Heart right ventricle (tissue), 16 donors: ENCODE data around the gene PIP4K2B. TPM values are rescaled to one million over a fixed set of nuclear protein-coding genes. Genes with fewer than 3 reads are reported as not detected.
A peak's percentile ranks its signal among the peaks of the same experiment; 100 is the strongest.
"Not testable (repeated sequence)": the region's sequence is repeated elsewhere in the genome, so short reads cannot be mapped to it uniquely, and the experiment has no call there.

Experiments
- ATAC-seq, 8 donors: fragments of 200-7000 bp; cut with Tn5 transposase; one replicate each; pipeline ENCODE4 v1.9.1; 2020; ENCODE audit warnings: mild to moderate bottlenecking in 8 of 8, moderate library complexity in 8 of 8, moderate number of reproducible peaks in 1 of 8
- DNase-seq, 2 donors: peaks; one replicate each; pipeline ENCODE4 v3.0.0-alpha.2; 2020
- H3K27ac ChIP-seq, 10 donors: fragments of 200-600 bp; sonication (generic) in 2 of 10; one replicate each; pipeline versions ENCODE4 v1.5.0 to v1.8.0; 2020 to 2022; ENCODE audit warnings: mild to moderate bottlenecking in 3 of 10
- H3K27me3 ChIP-seq, 7 donors: fragments of 200-600 bp; one replicate each; pipeline ENCODE4 v1.8.0; 2021 to 2022; ENCODE audit warnings: mild to moderate bottlenecking in 2 of 7
- H3K36me3 ChIP-seq, 9 donors: fragments of 200-600 bp; sonication (generic) in 1 of 9; one replicate each; pipeline versions ENCODE4 v1.5.0 to v1.8.0; 2020 to 2022; ENCODE audit warnings: mild to moderate bottlenecking in 2 of 9
- H3K4me1 ChIP-seq, 9 donors: fragments of 200-600 bp; sonication (generic) in 1 of 9; one replicate each; pipeline versions ENCODE4 v1.5.0 to v1.8.0; 2020 to 2022; ENCODE audit warnings: mild to moderate bottlenecking in 4 of 9
- H3K4me3 ChIP-seq, 10 donors: fragments of 200-600 bp; sonication (generic) in 2 of 10; one replicate each; pipeline versions ENCODE4 v1.5.0 to v1.8.0; 2020 to 2022; ENCODE audit warnings: mild to moderate bottlenecking in 7 of 10, moderate library complexity in 2 of 10
- H3K9me3 ChIP-seq, 11 donors: fragments of 200-600 bp in 10 of 11; sonication (generic) in 2 of 11; one replicate each; pipeline versions ENCODE4 v1.5.0 to v1.8.0; 2013 to 2022; ENCODE audit warnings: mild to moderate bottlenecking in 2 of 11, control low read depth in 1 of 11, moderate library complexity in 1 of 11
- WGBS, 2 donors: extraction: QIAGEN DNeasy Blood & Tissue Kit; methylation state at CpG; one replicate each; pipeline ENCODE4 v1.1.7; 2013; ENCODE audit warnings: inconsistent platforms in 1 of 2; 5-methylcytosine and 5-hydroxymethylcytosine counted together
- intact Hi-C, 10 donors: fragments of 100-400 bp; cut with DNase I; formaldehyde crosslinking; loops; one replicate each; pipeline versions ENCODE4 v1.11.1 to v1.14.2; 2022
- polyA plus RNA-seq, 2 donors: library from polyadenylated mRNA; stranded (reverse); fragments of 200-250 nt; gene quantifications; one replicate each; pipeline ENCODE4 v1.2.3, GENCODE V29; 2013
- total RNA-seq, 10 donors: library from RNA; stranded (reverse); fragmentation: NEBNext Ultra II Directional in 3 of 10; extraction: Animal tissue kit (Norgen Biotek cat#: 25700) in 3 of 10; gene quantifications; one replicate each; pipeline versions ENCODE4 v1.2.1 to v1.2.4, GENCODE V29; 2021 to 2023
- TF ChIP-seq, protein P1 (sequence below), 9 donors: fragments of 200-600 bp; sonication (generic) in 2 of 9; IDR thresholded peaks; one replicate each; pipeline versions ENCODE4 v1.5.0 to v1.8.0; 2021 to 2022; ENCODE audit warnings: antibody characterized with exemption in 9 of 9, mild to moderate bottlenecking in 5 of 9, moderate library complexity in 1 of 9
- donor health status: Arrhythmogenic right ventricular cardiomyopathy.
- donor health status: ischemic (EF 13 %, LVEDD 7.1; RV severe dilation, severe dysfunction).
- donor health status: healthy with polysubstance abuse.
- donor health status: DM: no; HTN: yes; CAD: no.
- donor health status: DM: no; HTN: no; CAD: no.
- donor health status: ischemic (EF 25% LVEDD 6.9; RV normal size, moderate dysfunction).
- donor health status: ischemic (EF 25% LVEDD 5.7; RV mildly dilated, moderate dysfunction).
- donor health status: healthy.
- donor health status: DM: yes; HTN: yes; CAD: no.
- donor health status: Ischemic cardiomyopathy.
- donor health status: ischemic (EF 35%, LVEDD 5.7; RV mildly dilated, moderate dysfunction).
- donor health status: nonischemic (EF 11% LVEDD 7.7; RV severe dilation, severe dysfunction).
- donor health status: DM: yes; HTN: yes; CAD: no.
- donor health status: PGD.
- donor health status: ischemic (EF 29% LVEDD 5.4; RV normal size, mild dysfunction).
- donor health status: nonischemic (EF 23%, LVEDD 6.1; RV moderate dilation, normal function).

The PIP4K2B gene
- total and polyA plus RNA-seq, 12 donors: 15.3 to 51.9 (median 46.4) TPM

DNA sequence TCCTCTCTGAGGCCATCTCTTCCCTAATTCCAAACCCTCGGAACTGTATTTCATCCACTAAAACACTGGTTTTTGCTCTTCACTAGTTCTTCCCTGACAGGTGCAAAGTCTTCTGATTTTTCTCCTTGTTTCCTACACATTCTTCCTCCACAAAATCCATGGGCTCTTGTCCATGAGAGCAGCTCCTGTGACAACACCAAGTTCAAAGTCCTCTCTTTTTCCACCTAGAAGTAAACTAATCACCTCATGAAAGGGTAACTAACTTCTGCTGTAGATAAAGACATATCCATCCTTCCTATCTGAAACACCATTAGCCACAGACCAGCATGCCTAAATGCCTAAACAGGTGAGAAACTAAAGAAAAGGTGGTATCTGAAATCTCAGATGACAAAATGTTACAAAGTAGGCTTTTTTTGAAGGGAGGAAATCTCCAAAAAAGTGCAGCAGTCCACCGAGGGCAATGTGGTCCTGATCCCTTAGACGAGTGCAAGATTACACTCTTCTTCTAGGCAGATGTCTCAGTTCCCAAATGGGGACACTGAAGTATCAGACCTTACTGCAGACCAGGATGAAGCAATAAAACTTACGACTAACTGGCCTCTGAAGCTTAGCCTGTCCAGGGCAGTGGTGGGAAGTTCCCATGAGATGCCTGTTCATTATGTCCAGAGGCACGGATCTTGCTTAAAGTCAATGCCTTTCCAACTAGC, 2.8 kb downstream of the PIP4K2B start:
- peak overlapping the region in 1 of 10 donors; percentile 99 for H3K4me3 ChIP-seq
- TF ChIP-seq, protein P1, sequence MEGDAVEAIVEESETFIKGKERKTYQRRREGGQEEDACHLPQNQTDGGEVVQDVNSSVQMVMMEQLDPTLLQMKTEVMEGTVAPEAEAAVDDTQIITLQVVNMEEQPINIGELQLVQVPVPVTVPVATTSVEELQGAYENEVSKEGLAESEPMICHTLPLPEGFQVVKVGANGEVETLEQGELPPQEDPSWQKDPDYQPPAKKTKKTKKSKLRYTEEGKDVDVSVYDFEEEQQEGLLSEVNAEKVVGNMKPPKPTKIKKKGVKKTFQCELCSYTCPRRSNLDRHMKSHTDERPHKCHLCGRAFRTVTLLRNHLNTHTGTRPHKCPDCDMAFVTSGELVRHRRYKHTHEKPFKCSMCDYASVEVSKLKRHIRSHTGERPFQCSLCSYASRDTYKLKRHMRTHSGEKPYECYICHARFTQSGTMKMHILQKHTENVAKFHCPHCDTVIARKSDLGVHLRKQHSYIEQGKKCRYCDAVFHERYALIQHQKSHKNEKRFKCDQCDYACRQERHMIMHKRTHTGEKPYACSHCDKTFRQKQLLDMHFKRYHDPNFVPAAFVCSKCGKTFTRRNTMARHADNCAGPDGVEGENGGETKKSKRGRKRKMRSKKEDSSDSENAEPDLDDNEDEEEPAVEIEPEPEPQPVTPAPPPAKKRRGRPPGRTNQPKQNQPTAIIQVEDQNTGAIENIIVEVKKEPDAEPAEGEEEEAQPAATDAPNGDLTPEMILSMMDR (IDR thresholded peaks at IDR 0.05): no peak
- no peak for ATAC-seq
- DNase-seq: no peak
- peaks cover 0 to 45% (median 2%) of the 10 kb centered on the region in 9 donors for H3K36me3 ChIP-seq
- peaks cover 7 to 42% (median 35%) of the 10 kb centered on the region in 9 donors for H3K4me1 ChIP-seq
- 56 to 69% methylated on average over 5 of the region's 5 CpGs for WGBS, 2 donors
- peak overlapping the region in 2 of 10 donors; percentile 14 to 100 for H3K27ac ChIP-seq
- no peaks in the 10 kb centered on the region for H3K9me3 ChIP-seq
- H3K27me3 ChIP-seq: no peaks in the 10 kb centered on the region
- intact Hi-C loops: loop anchor here in 2 of 10 donors (5.0 kb wide), 1 partner anchor 44 kb away; the partner anchor contains the start of gene PSMB3 (in 2 of the 2)

DNA sequence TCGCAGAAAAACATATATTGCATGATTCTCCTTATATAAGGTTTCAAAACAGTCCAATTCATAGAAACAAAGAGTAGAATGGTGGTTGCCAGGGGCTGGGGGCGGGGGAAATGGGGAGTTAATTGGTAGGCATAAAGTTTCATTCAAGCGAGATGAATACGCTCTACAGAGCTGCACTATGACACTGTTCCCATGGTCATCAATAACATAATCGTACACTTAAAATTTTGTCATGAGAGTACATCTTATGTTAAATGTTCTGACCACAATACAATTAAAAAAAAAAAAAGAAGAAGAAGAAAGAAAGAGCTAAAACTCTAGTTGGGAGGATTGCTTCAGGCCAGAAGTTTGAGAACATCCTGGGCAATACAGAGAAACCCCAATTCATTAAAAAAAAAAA, 5.1 kb downstream of the PIP4K2B start:
- intact Hi-C loops: no loop called here
- Histone ChIP-seq H3K4me3 (no peak overlapping the region), H3K36me3 (peaks cover 0 to 38% (median 0%) of the 10 kb centered on the region in 9 donors), H3K27ac (no peak overlapping the region), H3K9me3 (no peaks in the 10 kb centered on the region), H3K27me3 (no peaks in the 10 kb centered on the region), H3K4me1 (peaks cover 7 to 55% (median 46%) of the 10 kb centered on the region in 9 donors)
- no peak for DNase-seq
- WGBS, 2 donors: 92 to 93% methylated on average over 5 of the region's 5 CpGs
- ATAC-seq: no peak
- TF ChIP-seq, protein P1 (IDR thresholded peaks at IDR 0.05): no peak

DNA sequence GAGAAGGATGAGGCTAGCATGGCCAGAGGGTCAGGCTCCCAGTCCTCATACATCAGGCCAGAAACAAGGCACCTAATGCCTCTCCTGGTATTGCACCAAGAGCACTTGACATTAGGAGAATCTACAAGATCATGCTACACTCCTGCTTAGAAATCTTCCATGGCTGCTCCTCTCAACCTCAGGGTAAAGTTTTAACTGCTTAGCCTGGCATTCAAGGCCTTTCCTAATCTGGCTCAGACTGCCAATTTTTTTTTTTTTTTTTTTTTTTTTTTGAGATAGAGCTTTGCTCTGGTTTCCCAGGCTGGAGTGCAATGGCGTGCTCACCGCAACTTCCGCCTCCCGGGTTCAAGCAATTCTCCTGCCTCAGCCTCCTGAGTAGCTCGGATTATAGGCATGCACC, 8.2 kb downstream of the PIP4K2B start:
- Histone ChIP-seq H3K4me3 (no peak overlapping the region), H3K4me1 (peaks cover 0 to 35% (median 24%) of the 10 kb centered on the region in 9 donors), H3K36me3 (peaks cover 0 to 47% (median 6%) of the 10 kb centered on the region in 9 donors), H3K27ac (no peak overlapping the region), H3K9me3 (no peaks in the 10 kb centered on the region), H3K27me3 (no peaks in the 10 kb centered on the region)
- DNase-seq (no peak), ATAC-seq (no peak)
- TF ChIP-seq, protein P1 (IDR thresholded peaks at IDR 0.05): no peak
- intact Hi-C loops: no loop called here
- WGBS, 2 donors: 97 to 100% methylated on average over 5 of the region's 5 CpGs

DNA sequence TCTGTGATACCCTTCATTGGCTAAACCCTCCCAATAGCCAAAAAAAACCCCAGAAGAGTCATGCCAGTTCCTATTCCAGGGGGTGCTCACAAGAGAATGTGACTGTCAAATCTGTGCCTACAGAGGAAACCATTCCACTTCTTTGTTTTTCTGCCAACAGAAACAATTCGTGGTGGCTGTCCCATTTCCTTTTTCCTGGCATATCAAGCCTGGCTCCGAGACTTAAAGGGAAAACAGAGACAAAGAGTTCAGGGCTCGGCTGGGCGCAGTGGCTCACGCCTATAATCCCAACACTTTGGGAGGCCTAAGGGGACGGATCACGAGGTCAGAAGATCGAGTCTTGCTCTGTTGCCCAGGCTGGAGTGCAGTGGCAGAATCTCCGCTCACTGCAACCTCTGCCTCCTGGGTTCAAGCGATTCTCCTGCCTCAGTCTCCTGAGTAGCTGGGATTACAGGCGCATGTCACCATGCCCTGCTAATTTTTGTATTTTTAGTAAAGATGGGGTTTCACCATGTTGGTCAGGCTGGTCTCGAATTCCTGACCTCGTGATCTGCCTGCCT, 9.1 kb downstream of the PIP4K2B start:
- H3K27me3 ChIP-seq, DNase-seq, H3K4me3 ChIP-seq, H3K9me3 ChIP-seq, intact Hi-C loops: not testable (repeated sequence)
- WGBS, 2 donors: 64 to 70% methylated on average over 13 of the region's 13 CpGs
- peaks cover 0 to 32% (median 20%) of the 10 kb centered on the region in 9 donors for H3K4me1 ChIP-seq
- H3K36me3 ChIP-seq: peaks cover 0 to 47% (median 13%) of the 10 kb centered on the region in 9 donors
- peak in 2 of 8 donors; percentile 14 to 24 for ATAC-seq
- H3K27ac ChIP-seq: peak overlapping the region in 1 of 10 donors; percentile 34
